Mucosa of rectum (tissue), 2 donors: Measurements from ENCODE around the gene LOXL1.
A peak's percentile ranks its signal among the peaks of the same experiment; 100 is the strongest.
"Not testable (repeated sequence)": the region's sequence is repeated elsewhere in the genome, so short reads cannot be mapped to it uniquely, and the experiment has no call there.

ENCODE experiments used
- H3K27ac ChIP-seq, 2 donors: one replicate each; pipeline ENCODE4 v1.7.0; 2013; ENCODE audit warnings: inconsistent platforms in 2 of 2, low read depth in 2 of 2, low read length in 2 of 2
- H3K27me3 ChIP-seq, 2 donors: one replicate each; pipeline ENCODE4 v1.7.0; 2013; ENCODE audit warnings: low read length in 2 of 2; ENCODE audit not compliant: control insufficient read depth in 2 of 2, insufficient read depth in 2 of 2
- H3K36me3 ChIP-seq, 2 donors: one replicate each; pipeline ENCODE4 v1.7.0; 2013; ENCODE audit warnings: low read length in 2 of 2; ENCODE audit not compliant: control insufficient read depth in 2 of 2, insufficient read depth in 2 of 2
- H3K4me1 ChIP-seq, 2 donors: one replicate each; pipeline ENCODE4 v1.7.0; 2013; ENCODE audit warnings: low read length in 2 of 2, mild to moderate bottlenecking in 1 of 2; ENCODE audit not compliant: control insufficient read depth in 2 of 2, insufficient read depth in 2 of 2
- H3K4me3 ChIP-seq, 2 donors: one replicate each; pipeline ENCODE4 v1.7.0; 2013; ENCODE audit warnings: low read length in 2 of 2
- H3K9ac ChIP-seq, 2 donors: one replicate each; pipeline ENCODE4 v1.7.0; 2013; ENCODE audit warnings: low read length in 2 of 2, low read depth in 1 of 2, mild to moderate bottlenecking in 1 of 2
- H3K9me3 ChIP-seq, 2 donors: one replicate each; pipeline ENCODE4 v1.7.0; 2013; ENCODE audit warnings: low read length in 2 of 2; ENCODE audit not compliant: control insufficient read depth in 2 of 2
- donor health status: healthy.
- donor health status: Normal muscosa, but diverticular disease.

LOXL1 gene

GRCh38 chr15:73960472-73961070, 34.3 kb downstream of the LOXL1 start:
- H3K4me1 ChIP-seq, H3K9me3 ChIP-seq, H3K36me3 ChIP-seq, H3K27ac ChIP-seq, H3K9ac ChIP-seq, H3K27me3 ChIP-seq, H3K4me3 ChIP-seq: not testable (repeated sequence)

GRCh38 chr15:73962433-73962832, 36.2 kb downstream of the LOXL1 start:
- Histone ChIP-seq H3K4me1 (peaks cover 5% of the 10 kb centered on the region in 2 donors), H3K9ac (no peak overlapping the region), H3K4me3 (no peak overlapping the region), H3K27ac (no peak overlapping the region), H3K9me3 (no peaks in the 10 kb centered on the region), H3K36me3 (no peaks in the 10 kb centered on the region), H3K27me3 (peaks cover 0 to 3% of the 10 kb centered on the region in 2 donors)

- peaks cover 5% of the 10 kb centered on the region in 2 donors for H3K4me1 ChIP-seq
- peak overlapping the region in 1 of 2 donors; percentile 50 for H3K4me3 ChIP-seq
- no peaks in the 10 kb centered on the region for H3K9me3 ChIP-seq
- H3K9ac ChIP-seq = peak overlapping the region; percentile 19 to 26
- H3K27me3 ChIP-seq = no peaks in the 10 kb centered on the region
- H3K36me3 ChIP-seq = no peaks in the 10 kb centered on the region
- peak overlapping the region in 1 of 2 donors; percentile 21 for H3K27ac ChIP-seq
Observed at GRCh38 chr15:73964736-73965093, 38.5 kb downstream of the LOXL1 start.

- Histone ChIP-seq H3K27me3 (no peaks in the 10 kb centered on the region), H3K4me1 (peaks cover 5% of the 10 kb centered on the region in 2 donors), H3K27ac (peak overlapping the region in 1 of 2 donors; percentile 21), H3K36me3 (no peaks in the 10 kb centered on the region), H3K9me3 (no peaks in the 10 kb centered on the region), H3K9ac (peak overlapping the region; percentile 19 to 26), H3K4me3 (peak overlapping the region in 1 of 2 donors; percentile 50)
Observed at GRCh38 chr15:73965094-73965757, 39.0 kb downstream of the LOXL1 start.

GRCh38 chr15:73965758-73966113, 39.5 kb downstream of the LOXL1 start:
- H3K9ac ChIP-seq = no peak overlapping the region

GRCh38 chr15:73968461-73968860, 42.2 kb downstream of the LOXL1 start:
- H3K4me3 ChIP-seq = no peak overlapping the region

More at GRCh38 chr15:73965758-73966113, 39.5 kb downstream of the LOXL1 start:
- H3K4me3 ChIP-seq = no peak overlapping the region
- peaks cover 5% of the 10 kb centered on the region in 2 donors for H3K4me1 ChIP-seq
- H3K27ac ChIP-seq = no peak overlapping the region
- H3K9me3 ChIP-seq = no peaks in the 10 kb centered on the region
- H3K27me3 ChIP-seq = no peaks in the 10 kb centered on the region
- H3K36me3 ChIP-seq = no peaks in the 10 kb centered on the region

GRCh38 chr15:73969151-73969759, 43.0 kb downstream of the LOXL1 start:
- Histone ChIP-seq H3K27me3 (no peaks in the 10 kb centered on the region), H3K27ac (no peak overlapping the region), H3K9ac (no peak overlapping the region), H3K4me1 (peaks cover 5% of the 10 kb centered on the region in 2 donors), H3K9me3 (no peaks in the 10 kb centered on the region), H3K36me3 (no peaks in the 10 kb centered on the region), H3K4me3 (no peak overlapping the region)

More at GRCh38 chr15:73968461-73968860, 42.2 kb downstream of the LOXL1 start:
- H3K36me3 ChIP-seq = no peaks in the 10 kb centered on the region
- no peak overlapping the region for H3K9ac ChIP-seq
- no peaks in the 10 kb centered on the region for H3K27me3 ChIP-seq
- H3K4me1 ChIP-seq = peaks cover 5% of the 10 kb centered on the region in 2 donors
- no peaks in the 10 kb centered on the region for H3K9me3 ChIP-seq
- H3K27ac ChIP-seq = no peak overlapping the region

GRCh38 chr15:73972984-73973682, 46.9 kb downstream of the LOXL1 start:
- Histone ChIP-seq H3K27ac (no peak overlapping the region), H3K9ac (peak overlapping the region in 1 of 2 donors; percentile 24), H3K27me3 (peaks cover 7% of the 10 kb centered on the region in 2 donors), H3K4me1 (no peaks in the 10 kb centered on the region), H3K9me3 (no peaks in the 10 kb centered on the region), H3K36me3 (no peaks in the 10 kb centered on the region), H3K4me3 (peak overlapping the region in 1 of 2 donors; percentile 4)

- not testable (repeated sequence) for H3K36me3 ChIP-seq, H3K27me3 ChIP-seq, H3K9ac ChIP-seq, H3K4me3 ChIP-seq, H3K9me3 ChIP-seq, H3K4me1 ChIP-seq, H3K27ac ChIP-seq
Observed at GRCh38 chr15:73973683-73974200, 47.5 kb downstream of the LOXL1 start.
